Stimulated activated naive CD8-positive, alpha-beta T cell treated with anti-CD3 and anti-CD28 coated beads, Interleukin-15, Interleukin-2, amounts not matched to agents 100 ng/mL and 50 ng/mL, for 24 hours (primary cell): ENCODE results near the gene SAMD13.

Experiments used
- H3K27ac Mint-ChIP-seq: one replicate; pipeline ENCODE4 v1.8.0; 2021; ENCODE audit warnings: mild to moderate bottlenecking, mixed read lengths
- H3K27me3 Mint-ChIP-seq: one replicate; pipeline ENCODE4 v1.8.0; 2021; ENCODE audit warnings: mixed read lengths
- H3K36me3 Mint-ChIP-seq: one replicate; pipeline ENCODE4 v1.8.0; 2021; ENCODE audit warnings: low read depth, mixed read lengths
- H3K4me1 Mint-ChIP-seq: one replicate; pipeline ENCODE4 v1.8.0; 2021; ENCODE audit warnings: low read depth, mixed read lengths
- H3K4me3 Mint-ChIP-seq: one replicate; pipeline ENCODE4 v1.8.0; 2021; ENCODE audit warnings: mild to moderate bottlenecking, mixed read lengths
- H3K9me3 Mint-ChIP-seq: one replicate; pipeline ENCODE4 v1.8.0; 2021; ENCODE audit warnings: mixed read lengths

SAMD13 gene

GRCh38 chr1:84347271-84347931 is 45.9 kb downstream of the SAMD13 start:
- H3K27me3 Mint-ChIP-seq: peaks cover 4% of the 10 kb centered on the region
- H3K4me1 Mint-ChIP-seq: peaks cover 4% of the 10 kb centered on the region
- H3K27ac Mint-ChIP-seq: no peak overlapping the region
- no peaks in the 10 kb centered on the region for H3K9me3 Mint-ChIP-seq
- no peak overlapping the region for H3K4me3 Mint-ChIP-seq
- H3K36me3 Mint-ChIP-seq: no peaks in the 10 kb centered on the region

- H3K4me3 Mint-ChIP-seq: no peak overlapping the region
- H3K36me3 Mint-ChIP-seq: no peaks in the 10 kb centered on the region
Measured at GRCh38 chr1:84347932-84348555, 46.5 kb downstream of the SAMD13 start.

DNA sequence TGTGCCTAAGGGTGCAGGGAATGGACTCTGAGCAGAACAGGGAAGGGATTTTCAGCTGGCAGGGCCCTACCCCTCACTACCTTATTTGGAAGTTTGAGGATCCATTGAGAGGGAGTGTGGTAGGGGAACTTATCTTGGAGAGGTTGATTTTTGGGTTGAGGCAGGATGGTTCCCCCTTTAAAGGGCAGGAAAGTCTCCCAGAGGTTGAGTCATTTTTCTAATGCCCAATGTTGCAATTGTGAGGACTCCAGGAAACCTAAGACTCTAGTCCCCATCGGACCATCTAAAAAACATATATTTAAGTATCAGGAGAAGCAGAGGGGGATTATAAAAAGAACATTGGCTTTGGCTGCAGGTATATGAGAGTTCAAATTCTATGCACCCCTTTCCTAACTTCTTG is 47.3 kb downstream of the SAMD13 start:
- Mint-ChIP-seq H3K27me3 (peaks cover 4% of the 10 kb centered on the region), H3K4me1 (peaks cover 4% of the 10 kb centered on the region), H3K27ac (no peak overlapping the region), H3K9me3 (no peaks in the 10 kb centered on the region), H3K4me3 (no peak overlapping the region), H3K36me3 (no peaks in the 10 kb centered on the region)

More at GRCh38 chr1:84347932-84348555, 46.5 kb downstream of the SAMD13 start:
- Mint-ChIP-seq H3K27me3 (peaks cover 4% of the 10 kb centered on the region), H3K4me1 (peaks cover 4% of the 10 kb centered on the region), H3K27ac (no peak overlapping the region), H3K9me3 (no peaks in the 10 kb centered on the region)

DNA sequence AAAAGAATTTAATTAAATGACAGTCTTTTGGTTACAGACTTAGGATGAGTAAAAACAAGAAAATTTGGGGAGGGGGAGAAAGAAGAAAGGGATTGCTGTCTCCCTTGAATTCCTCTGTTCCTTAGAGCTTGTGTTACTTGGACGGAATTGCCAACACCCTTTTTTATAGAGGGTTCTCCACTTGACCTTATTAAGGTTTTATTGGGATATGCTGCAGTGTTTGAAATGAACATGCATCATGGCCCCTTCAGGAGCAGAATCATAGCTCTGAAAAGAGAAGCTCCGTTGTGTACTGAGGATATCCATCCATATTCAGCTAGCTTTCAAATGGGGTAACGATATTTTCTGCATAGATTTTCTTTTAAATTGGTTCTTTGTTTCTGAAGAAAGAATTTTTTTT is 48.6 kb downstream of the SAMD13 start:
- H3K36me3 Mint-ChIP-seq: no peaks in the 10 kb centered on the region
- H3K27me3 Mint-ChIP-seq: peaks cover 4% of the 10 kb centered on the region
- H3K27ac Mint-ChIP-seq: no peak overlapping the region
- H3K9me3 Mint-ChIP-seq: no peaks in the 10 kb centered on the region
- no peak overlapping the region for H3K4me3 Mint-ChIP-seq
- H3K4me1 Mint-ChIP-seq: peaks cover 4% of the 10 kb centered on the region

DNA sequence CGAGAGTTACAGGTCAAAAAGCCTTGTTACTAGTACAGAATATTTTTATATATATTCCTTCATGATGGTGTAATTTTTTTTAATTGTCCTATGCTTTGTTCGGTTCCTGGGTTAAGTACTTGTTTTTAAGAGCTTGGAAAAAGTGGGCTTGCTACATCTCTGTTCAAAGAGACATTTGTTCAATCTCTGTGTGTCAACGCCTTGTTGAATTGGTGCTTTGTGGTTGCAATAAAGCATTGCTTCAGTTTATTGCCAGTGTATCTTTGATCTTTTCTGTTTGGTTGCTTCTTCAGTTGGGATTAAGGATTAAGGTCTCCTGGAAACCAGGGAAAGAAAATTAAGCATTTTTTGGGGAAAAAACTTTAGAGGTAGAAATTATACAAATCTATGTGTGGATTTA is 49.0 kb downstream of the SAMD13 start:
- Mint-ChIP-seq H3K4me1 (peaks cover 4% of the 10 kb centered on the region), H3K4me3 (no peak overlapping the region), H3K27me3 (peaks cover 4% of the 10 kb centered on the region), H3K9me3 (no peaks in the 10 kb centered on the region), H3K36me3 (no peaks in the 10 kb centered on the region), H3K27ac (no peak overlapping the region)

- H3K4me1 Mint-ChIP-seq: peaks cover 4% of the 10 kb centered on the region
- H3K4me3 Mint-ChIP-seq: no peak overlapping the region
- peaks cover 5% of the 10 kb centered on the region for H3K9me3 Mint-ChIP-seq
- no peak overlapping the region for H3K27ac Mint-ChIP-seq
- no peaks in the 10 kb centered on the region for H3K36me3 Mint-ChIP-seq
- H3K27me3 Mint-ChIP-seq: peaks cover 4% of the 10 kb centered on the region
Measured at GRCh38 chr1:84352298-84353106, 51.0 kb downstream of the SAMD13 start.

GRCh38 chr1:84353695-84354094 is 52.2 kb downstream of the SAMD13 start:
- H3K4me3 Mint-ChIP-seq: no peak overlapping the region
- H3K27ac Mint-ChIP-seq: no peak overlapping the region
- no peaks in the 10 kb centered on the region for H3K27me3 Mint-ChIP-seq
- H3K4me1 Mint-ChIP-seq: peaks cover 4% of the 10 kb centered on the region
- H3K36me3 Mint-ChIP-seq: no peaks in the 10 kb centered on the region
- H3K9me3 Mint-ChIP-seq: peaks cover 5% of the 10 kb centered on the region

DNA sequence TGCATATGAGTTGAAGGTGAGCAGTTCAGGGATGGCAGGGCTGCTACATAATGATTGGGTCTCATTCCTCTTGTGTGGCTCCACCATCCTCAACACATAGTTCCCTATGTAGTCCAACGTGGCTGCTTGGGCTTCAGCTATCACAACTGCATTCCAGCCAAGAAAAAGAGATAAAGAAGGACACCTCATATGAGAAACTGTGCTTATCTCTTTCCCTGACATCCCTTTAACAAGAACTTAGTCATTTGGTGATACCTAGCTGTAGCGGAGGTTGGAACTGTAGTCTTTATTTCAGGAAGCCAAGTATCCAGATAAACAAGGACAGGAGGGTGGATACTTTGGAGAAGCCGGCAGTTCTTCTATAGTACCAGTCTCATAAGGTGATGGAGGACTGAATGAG is 54.0 kb downstream of the SAMD13 start:
- H3K4me1 Mint-ChIP-seq: peaks cover 4% of the 10 kb centered on the region
- H3K4me3 Mint-ChIP-seq: no peak overlapping the region
- H3K27me3 Mint-ChIP-seq: no peaks in the 10 kb centered on the region
- peaks cover 5% of the 10 kb centered on the region for H3K9me3 Mint-ChIP-seq
- H3K36me3 Mint-ChIP-seq: no peaks in the 10 kb centered on the region
- H3K27ac Mint-ChIP-seq: no peak overlapping the region

- Mint-ChIP-seq H3K9me3 (peaks cover 5% of the 10 kb centered on the region), H3K4me3 (no peak overlapping the region), H3K36me3 (no peaks in the 10 kb centered on the region), H3K27ac (no peak overlapping the region), H3K27me3 (no peaks in the 10 kb centered on the region), H3K4me1 (no peaks in the 10 kb centered on the region)
Measured at GRCh38 chr1:84356881-84357280, 55.4 kb downstream of the SAMD13 start.

- peaks cover 5% of the 10 kb centered on the region for H3K9me3 Mint-ChIP-seq
- no peak overlapping the region for H3K4me3 Mint-ChIP-seq
- no peak overlapping the region for H3K27ac Mint-ChIP-seq
- H3K4me1 Mint-ChIP-seq: peaks cover 6% of the 10 kb centered on the region
- H3K27me3 Mint-ChIP-seq: no peaks in the 10 kb centered on the region
- H3K36me3 Mint-ChIP-seq: no peaks in the 10 kb centered on the region
Measured at GRCh38 chr1:84358695-84359094, 57.2 kb downstream of the SAMD13 start.

DNA sequence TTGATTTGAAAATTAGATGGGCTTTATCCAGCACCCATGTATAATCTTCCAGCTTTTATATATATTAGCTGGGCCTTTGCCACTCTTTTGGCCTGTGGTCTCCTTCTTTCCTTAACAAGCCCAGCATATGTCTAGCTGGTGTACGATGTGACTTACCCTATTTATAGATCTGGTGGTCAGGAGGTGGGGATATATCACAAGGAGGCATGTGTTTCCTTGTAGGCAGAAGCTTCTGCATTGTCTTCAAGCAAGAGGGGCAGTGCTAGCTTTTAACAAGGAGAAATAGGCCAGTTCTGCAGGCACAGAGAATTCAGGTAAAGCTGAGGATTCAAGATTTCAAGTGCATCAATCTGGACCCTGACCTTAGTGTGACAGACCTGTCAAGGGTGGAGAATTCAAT is 58.8 kb downstream of the SAMD13 start:
- no peak overlapping the region for H3K27ac Mint-ChIP-seq
- H3K27me3 Mint-ChIP-seq: no peaks in the 10 kb centered on the region
- H3K4me3 Mint-ChIP-seq: no peak overlapping the region
- no peaks in the 10 kb centered on the region for H3K36me3 Mint-ChIP-seq
- H3K4me1 Mint-ChIP-seq: peaks cover 8% of the 10 kb centered on the region
- peaks cover 5% of the 10 kb centered on the region for H3K9me3 Mint-ChIP-seq

DNA sequence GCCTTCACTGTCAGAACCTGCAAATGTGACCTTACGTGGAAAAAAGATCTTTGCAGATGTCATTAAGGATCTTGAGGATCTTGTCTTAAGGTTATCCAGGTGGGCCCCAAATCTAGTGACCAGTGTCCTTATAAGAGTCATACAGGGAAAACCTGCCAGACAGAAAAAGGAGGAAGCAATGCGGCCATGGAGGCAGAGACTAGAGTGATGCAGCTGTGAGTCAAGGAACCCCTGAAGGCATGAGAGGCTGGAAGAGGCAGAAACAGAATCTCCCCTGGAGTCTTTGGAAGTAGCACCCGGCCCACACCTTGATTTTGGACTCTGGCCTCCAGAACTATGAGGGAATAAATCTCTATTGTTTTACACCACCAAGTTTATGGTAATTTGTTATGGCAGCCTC is 60.3 kb downstream of the SAMD13 start:
- no peaks in the 10 kb centered on the region for H3K36me3 Mint-ChIP-seq
- no peak overlapping the region for H3K4me3 Mint-ChIP-seq
- no peaks in the 10 kb centered on the region for H3K27me3 Mint-ChIP-seq
- peaks cover 15% of the 10 kb centered on the region for H3K4me1 Mint-ChIP-seq
- H3K9me3 Mint-ChIP-seq: peaks cover 3% of the 10 kb centered on the region
- H3K27ac Mint-ChIP-seq: no peak overlapping the region

GRCh38 chr1:84363019-84363418 is 61.5 kb downstream of the SAMD13 start:
- no peak overlapping the region for H3K4me3 Mint-ChIP-seq

DNA sequence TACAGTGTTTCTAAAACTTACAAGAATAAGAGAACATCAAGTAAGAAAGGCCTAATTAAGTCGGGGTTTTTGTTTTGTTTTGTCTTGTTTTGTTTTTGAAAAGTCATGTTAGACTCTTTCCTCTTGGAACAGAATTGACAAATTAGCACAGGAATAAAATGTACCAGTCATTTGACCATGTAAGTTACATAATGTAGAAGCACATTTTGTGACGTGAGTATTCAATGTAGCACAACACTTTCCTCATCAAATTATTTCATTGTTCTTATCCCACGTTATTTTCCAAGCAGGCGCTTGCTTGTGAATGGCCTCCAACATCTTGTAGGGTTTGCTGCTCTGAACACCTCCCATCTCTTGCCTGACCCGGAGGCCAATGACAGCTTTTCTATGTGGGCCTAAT is 62.1 kb downstream of the SAMD13 start:
- H3K27me3 Mint-ChIP-seq: no peaks in the 10 kb centered on the region
- no peaks in the 10 kb centered on the region for H3K9me3 Mint-ChIP-seq
- no peaks in the 10 kb centered on the region for H3K36me3 Mint-ChIP-seq
- no peak overlapping the region for H3K27ac Mint-ChIP-seq
- H3K4me1 Mint-ChIP-seq: peaks cover 15% of the 10 kb centered on the region
- no peak overlapping the region for H3K4me3 Mint-ChIP-seq

More at GRCh38 chr1:84363019-84363418, 61.5 kb downstream of the SAMD13 start:
- H3K36me3 Mint-ChIP-seq: no peaks in the 10 kb centered on the region
- no peaks in the 10 kb centered on the region for H3K9me3 Mint-ChIP-seq
- no peaks in the 10 kb centered on the region for H3K27me3 Mint-ChIP-seq
- H3K27ac Mint-ChIP-seq: no peak overlapping the region
- H3K4me1 Mint-ChIP-seq: peaks cover 15% of the 10 kb centered on the region
